ENCODE data around the gene ANAPC4.

GRCh38 chr4:25367877-25368276 is 9.2 kb upstream of the ANAPC4 start:
- TF ChIP-seq POLR2AphosphoS5 (IDR thresholded peaks at IDR 0.05; ENCODE audit: low read depth, low read length), result no peak
- TF ChIP-seq, protein P1, sequence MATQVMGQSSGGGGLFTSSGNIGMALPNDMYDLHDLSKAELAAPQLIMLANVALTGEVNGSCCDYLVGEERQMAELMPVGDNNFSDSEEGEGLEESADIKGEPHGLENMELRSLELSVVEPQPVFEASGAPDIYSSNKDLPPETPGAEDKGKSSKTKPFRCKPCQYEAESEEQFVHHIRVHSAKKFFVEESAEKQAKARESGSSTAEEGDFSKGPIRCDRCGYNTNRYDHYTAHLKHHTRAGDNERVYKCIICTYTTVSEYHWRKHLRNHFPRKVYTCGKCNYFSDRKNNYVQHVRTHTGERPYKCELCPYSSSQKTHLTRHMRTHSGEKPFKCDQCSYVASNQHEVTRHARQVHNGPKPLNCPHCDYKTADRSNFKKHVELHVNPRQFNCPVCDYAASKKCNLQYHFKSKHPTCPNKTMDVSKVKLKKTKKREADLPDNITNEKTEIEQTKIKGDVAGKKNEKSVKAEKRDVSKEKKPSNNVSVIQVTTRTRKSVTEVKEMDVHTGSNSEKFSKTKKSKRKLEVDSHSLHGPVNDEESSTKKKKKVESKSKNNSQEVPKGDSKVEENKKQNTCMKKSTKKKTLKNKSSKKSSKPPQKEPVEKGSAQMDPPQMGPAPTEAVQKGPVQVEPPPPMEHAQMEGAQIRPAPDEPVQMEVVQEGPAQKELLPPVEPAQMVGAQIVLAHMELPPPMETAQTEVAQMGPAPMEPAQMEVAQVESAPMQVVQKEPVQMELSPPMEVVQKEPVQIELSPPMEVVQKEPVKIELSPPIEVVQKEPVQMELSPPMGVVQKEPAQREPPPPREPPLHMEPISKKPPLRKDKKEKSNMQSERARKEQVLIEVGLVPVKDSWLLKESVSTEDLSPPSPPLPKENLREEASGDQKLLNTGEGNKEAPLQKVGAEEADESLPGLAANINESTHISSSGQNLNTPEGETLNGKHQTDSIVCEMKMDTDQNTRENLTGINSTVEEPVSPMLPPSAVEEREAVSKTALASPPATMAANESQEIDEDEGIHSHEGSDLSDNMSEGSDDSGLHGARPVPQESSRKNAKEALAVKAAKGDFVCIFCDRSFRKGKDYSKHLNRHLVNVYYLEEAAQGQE (IDR thresholded peaks at IDR 0.05; ENCODE audit: insufficient read depth in 1 of 2, low read depth in 2 of 2, low read length in 2 of 2), result no peak
